Astrocyte (in vitro differentiated cells and primary cell): ENCODE results near the gene OR7A10. TPM values are rescaled to one million over a fixed set of nuclear protein-coding genes. Genes with fewer than 3 reads are reported as not detected.

ENCODE experiments used
- DNase-seq: peaks from one replicate; pipeline ENCODE4 v3.0.0-alpha.2; 2010; ENCODE audit warnings: low read depth
- FAIRE-seq: peaks from 2 replicates; lab custom pipeline; 2011; peaks lifted over from hg19 to GRCh38; lab: Jason Lieb, UNC
- H2AFZ ChIP-seq: 2 replicates; pipeline ENCODE4 v1.6.0; 2012; ENCODE audit warnings: low read depth, low read length, inconsistent platforms
- H3K27ac ChIP-seq: 2 replicates; pipeline ENCODE4 v1.5.1; 2011; ENCODE audit warnings: low read depth, low read length, inconsistent platforms
- H3K27me3 ChIP-seq: 2 replicates; pipeline ENCODE4 v1.6.0; 2011; ENCODE audit warnings: low read length, inconsistent platforms; ENCODE audit not compliant: insufficient read depth
- H3K36me3 ChIP-seq: 2 replicates; pipeline ENCODE4 v1.5.1; 2011; ENCODE audit warnings: low read length, inconsistent platforms; ENCODE audit not compliant: insufficient read depth
- H3K4me1 ChIP-seq: 2 replicates; pipeline ENCODE4 v1.5.1; 2011; ENCODE audit warnings: low read length, inconsistent platforms; ENCODE audit not compliant: insufficient read depth
- H3K4me2 ChIP-seq: 2 replicates; pipeline ENCODE4 v1.6.0; 2012; ENCODE audit warnings: low read length, inconsistent platforms
- H3K4me3 ChIP-seq: 2 replicates; pipeline ENCODE4 v1.5.1; 2011; ENCODE audit warnings: low read depth, mild to moderate bottlenecking, low read length, inconsistent platforms; ENCODE audit not compliant: insufficient read depth
- H3K79me2 ChIP-seq: 2 replicates; pipeline ENCODE4 v1.6.0; 2012; ENCODE audit warnings: mild to moderate bottlenecking, low read length, inconsistent platforms; ENCODE audit not compliant: insufficient read depth
- H3K9ac ChIP-seq: 2 replicates; pipeline ENCODE4 v1.6.0; 2012; ENCODE audit warnings: mild to moderate bottlenecking, low read length, inconsistent platforms
- H3K9me3 ChIP-seq: 2 replicates; pipeline ENCODE4 v1.5.1; 2012; ENCODE audit warnings: low read depth, mild to moderate bottlenecking, low read length, inconsistent platforms; ENCODE audit not compliant: insufficient read depth
- H4K20me1 ChIP-seq: 2 replicates; pipeline ENCODE4 v1.6.0; 2012; ENCODE audit warnings: low read length, inconsistent platforms; ENCODE audit not compliant: insufficient read depth
- H3K27ac Mint-ChIP-seq: one replicate; pipeline ENCODE4 v1.8.0; 2021; ENCODE audit warnings: mild to moderate bottlenecking, mixed read lengths; ENCODE audit not compliant: unreplicated experiment
- H3K27me3 Mint-ChIP-seq: one replicate; pipeline ENCODE4 v1.8.0; 2021; ENCODE audit warnings: low read depth, mixed read lengths; ENCODE audit not compliant: unreplicated experiment
- H3K36me3 Mint-ChIP-seq: one replicate; pipeline ENCODE4 v1.8.0; 2021; ENCODE audit warnings: low read depth, mixed read lengths; ENCODE audit not compliant: unreplicated experiment
- H3K4me1 Mint-ChIP-seq: one replicate; pipeline ENCODE4 v1.8.0; 2021; ENCODE audit warnings: low read depth, mixed read lengths; ENCODE audit not compliant: unreplicated experiment
- H3K4me3 Mint-ChIP-seq: one replicate; pipeline ENCODE4 v1.8.0; 2021; ENCODE audit warnings: mild to moderate bottlenecking, moderate library complexity, mixed read lengths; ENCODE audit not compliant: unreplicated experiment
- H3K9me3 Mint-ChIP-seq: one replicate; pipeline ENCODE4 v1.8.0; 2021; ENCODE audit warnings: mild to moderate bottlenecking, mixed read lengths; ENCODE audit not compliant: unreplicated experiment
- CTCF ChIP-seq: IDR thresholded peaks from 2 replicates; pipeline ENCODE4 v1.5.1; 2011; ENCODE audit warnings: low read depth, mild to moderate bottlenecking, inconsistent platforms, low read length, moderate library complexity; ENCODE audit not compliant: insufficient read depth
- EZH2 ChIP-seq: IDR thresholded peaks from 2 replicates; pipeline ENCODE4 v1.6.1; 2012; ENCODE audit warnings: mild to moderate bottlenecking, low read length, inconsistent platforms; ENCODE audit not compliant: insufficient read depth
- total RNA-seq: library from RNA; stranded (reverse); gene quantifications from 2 replicates; pipeline ENCODE4 v1.2.1, GENCODE V29; 2021

The OR7A10 gene
- total RNA-seq, 1 donor from 2014 or later, result not detected

GRCh38 chr19:14809272-14810057, 39.3 kb downstream of the OR7A10 start:
- no peaks in the 10 kb centered on the region for H3K79me2 ChIP-seq
- H3K27ac Mint-ChIP-seq, result no peak overlapping the region
- H3K27me3 Mint-ChIP-seq, result peaks cover 4% of the 10 kb centered on the region
- FAIRE-seq (no peak), DNase-seq (no peak)
- H3K27ac ChIP-seq, result no peak overlapping the region
- no peak overlapping the region for H3K4me3 ChIP-seq
- no peak overlapping the region for H2AFZ ChIP-seq
- no peaks in the 10 kb centered on the region for H3K36me3 Mint-ChIP-seq
- no peaks in the 10 kb centered on the region for H3K36me3 ChIP-seq
- no peaks in the 10 kb centered on the region for H3K27me3 ChIP-seq
- no peak overlapping the region for H3K9ac ChIP-seq
- H3K9me3 Mint-ChIP-seq, result peaks cover 2% of the 10 kb centered on the region
- no peak overlapping the region for H3K4me3 Mint-ChIP-seq
- TF ChIP-seq EZH2, result no peak
- no peaks in the 10 kb centered on the region for H3K4me1 ChIP-seq
- H4K20me1 ChIP-seq, result no peaks in the 10 kb centered on the region
- no peak overlapping the region for H3K4me2 ChIP-seq
- H3K4me1 Mint-ChIP-seq, result no peaks in the 10 kb centered on the region
- H3K9me3 ChIP-seq, result no peaks in the 10 kb centered on the region

GRCh38 chr19:14804765-14805164, 44.0 kb downstream of the OR7A10 start:
- Histone ChIP-seq H3K4me2 (no peak overlapping the region), H3K9ac (no peak overlapping the region), H3K36me3 (no peaks in the 10 kb centered on the region), H3K79me2 (no peaks in the 10 kb centered on the region), H3K9me3 (no peaks in the 10 kb centered on the region), H2AFZ (no peak overlapping the region), H3K27me3 (no peaks in the 10 kb centered on the region), H3K4me3 (no peak overlapping the region), H3K27ac (no peak overlapping the region), H4K20me1 (no peaks in the 10 kb centered on the region), H3K4me1 (no peaks in the 10 kb centered on the region)
- DNase-seq, result no peak
- Mint-ChIP-seq H3K4me3 (no peak overlapping the region), H3K27ac (no peak overlapping the region), H3K36me3 (no peaks in the 10 kb centered on the region), H3K4me1 (no peaks in the 10 kb centered on the region), H3K27me3 (peaks cover 3% of the 10 kb centered on the region), H3K9me3 (peaks cover 2% of the 10 kb centered on the region)
- no peak for TF ChIP-seq CTCF
- TF ChIP-seq EZH2, result no peak
- no peak for FAIRE-seq

GRCh38 chr19:14798760-14799159, 50.0 kb downstream of the OR7A10 start:
- FAIRE-seq, result no peak
- no peak for DNase-seq

More at GRCh38 chr19:14798760-14799159, 50.0 kb downstream of the OR7A10 start:
- Histone ChIP-seq H3K9me3 (no peaks in the 10 kb centered on the region), H3K4me1 (no peaks in the 10 kb centered on the region), H3K79me2 (no peaks in the 10 kb centered on the region), H3K27me3 (no peaks in the 10 kb centered on the region), H3K4me3 (no peak overlapping the region), H3K36me3 (no peaks in the 10 kb centered on the region), H4K20me1 (no peaks in the 10 kb centered on the region), H3K27ac (no peak overlapping the region), H3K4me2 (no peak overlapping the region), H3K9ac (no peak overlapping the region), H2AFZ (no peak overlapping the region)
- Mint-ChIP-seq H3K27ac (no peak overlapping the region), H3K9me3 (peaks cover 2% of the 10 kb centered on the region), H3K4me3 (no peak overlapping the region), H3K36me3 (no peaks in the 10 kb centered on the region), H3K4me1 (peaks cover 1% of the 10 kb centered on the region), H3K27me3 (no peaks in the 10 kb centered on the region)
- no peak for TF ChIP-seq EZH2
- TF ChIP-seq CTCF, result no peak
